HG03565 (cell line): ENCODE measurements around the gene PHACTR3.
A peak's percentile ranks its signal among the peaks of the same experiment; 100 is the strongest.

Source experiments
- ATAC-seq: cut with Tn5 transposase; IDR thresholded peaks from one replicate; pipeline ENCODE4 v1.9.1; 2021; ENCODE audit warnings: mild to moderate bottlenecking, moderate library complexity; ENCODE audit not compliant: unreplicated experiment

The PHACTR3 gene

GRCh38 chr20:59745201-59745600, 140.9 kb downstream of the PHACTR3 start:
- no peak for ATAC-seq

DNA sequence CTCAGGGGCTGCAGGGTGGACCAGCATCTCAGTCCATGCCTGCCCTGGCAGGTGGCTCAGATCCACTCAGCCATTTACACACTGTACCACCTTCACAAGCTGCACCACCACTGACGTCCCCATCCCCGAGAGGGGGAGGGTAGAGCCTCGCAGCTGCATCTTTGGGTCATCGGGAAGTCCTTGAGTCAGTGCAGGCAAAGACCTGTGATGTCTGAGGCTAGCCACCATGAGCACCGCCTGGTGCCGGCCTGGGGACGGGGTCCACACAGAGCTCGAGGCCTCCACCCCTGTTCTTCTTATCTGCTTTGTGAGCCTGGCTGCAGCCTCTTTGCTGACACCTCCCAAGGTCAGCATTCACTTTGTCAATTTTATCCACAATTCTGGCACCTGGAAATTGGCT, 141.4 kb downstream of the PHACTR3 start:
- no peak for ATAC-seq

DNA sequence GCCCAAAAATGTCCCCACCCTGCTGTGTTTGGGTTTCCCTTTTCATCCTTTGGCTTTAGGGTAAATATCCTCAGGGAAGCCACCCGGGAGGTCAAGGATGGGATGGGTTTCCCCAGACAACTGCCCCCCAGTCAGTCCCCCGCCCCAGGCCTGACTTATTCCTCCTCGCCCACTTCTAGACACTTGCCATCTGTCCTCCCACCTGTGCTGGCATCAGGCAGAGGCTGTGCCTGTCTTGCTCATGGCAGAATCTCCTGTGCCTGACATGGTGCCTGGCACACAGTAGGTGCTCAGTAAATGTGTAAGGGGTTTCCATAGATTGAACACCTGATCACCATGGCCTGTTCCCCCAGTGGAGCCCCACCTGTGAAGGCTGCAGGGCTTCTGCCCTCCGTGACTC, 141.8 kb downstream of the PHACTR3 start:
- ATAC-seq = no peak

- no peak for ATAC-seq
Observed at GRCh38 chr20:59747671-59748515, 143.6 kb downstream of the PHACTR3 start.

DNA sequence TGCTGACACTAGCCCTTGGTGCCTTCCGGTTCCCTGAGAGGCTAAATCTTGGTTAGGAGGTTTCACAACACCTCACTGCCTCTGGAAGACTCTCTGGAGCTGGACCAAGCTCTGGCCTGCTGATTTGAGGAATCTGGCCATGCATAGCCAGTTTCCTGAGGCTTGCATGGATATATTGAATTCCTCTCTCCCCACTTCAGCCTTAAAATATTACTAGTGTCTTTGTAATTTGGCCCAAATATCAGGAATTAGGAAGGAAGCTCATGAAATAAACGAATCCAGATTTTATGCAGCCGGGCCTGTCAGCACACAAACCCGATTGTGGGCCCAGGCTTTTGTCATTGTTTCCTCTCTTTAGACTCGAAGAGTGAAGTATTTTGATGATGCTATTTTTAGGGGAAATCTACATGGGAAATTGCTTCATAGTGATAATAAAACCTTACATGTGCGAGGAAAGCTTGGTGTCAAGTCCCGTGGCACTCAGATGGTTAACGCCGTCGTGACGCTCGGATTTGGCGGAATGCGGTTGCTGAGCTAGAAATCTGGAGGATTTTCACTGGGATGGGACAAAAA, 144.4 kb downstream of the PHACTR3 start:
- ATAC-seq = no peak

DNA sequence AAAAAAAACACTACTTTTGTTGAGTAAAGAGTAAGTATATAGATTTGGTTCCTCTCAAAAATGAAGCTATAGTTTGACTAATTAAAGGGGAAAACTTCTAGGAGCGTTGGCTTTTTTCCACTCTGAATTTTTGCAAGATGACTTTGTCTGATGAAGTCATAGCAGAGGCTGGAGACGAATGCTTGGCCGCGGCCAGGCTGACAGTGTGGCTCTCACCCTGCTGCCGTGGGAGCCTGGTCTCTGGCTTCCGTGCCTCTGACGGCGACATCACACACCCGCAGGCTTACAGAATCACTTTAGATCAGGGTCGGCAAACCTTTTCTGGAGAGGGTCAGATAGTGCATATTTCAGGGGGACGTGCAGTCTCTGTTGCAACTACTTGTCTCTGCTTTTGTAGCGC, 145.0 kb downstream of the PHACTR3 start:
- no peak for ATAC-seq

- ATAC-seq = no peak
Observed at GRCh38 chr20:59750209-59750840, 146.0 kb downstream of the PHACTR3 start.

- peak; percentile 38 for ATAC-seq
Observed at GRCh38 chr20:59751075-59751711, 146.9 kb downstream of the PHACTR3 start.

DNA sequence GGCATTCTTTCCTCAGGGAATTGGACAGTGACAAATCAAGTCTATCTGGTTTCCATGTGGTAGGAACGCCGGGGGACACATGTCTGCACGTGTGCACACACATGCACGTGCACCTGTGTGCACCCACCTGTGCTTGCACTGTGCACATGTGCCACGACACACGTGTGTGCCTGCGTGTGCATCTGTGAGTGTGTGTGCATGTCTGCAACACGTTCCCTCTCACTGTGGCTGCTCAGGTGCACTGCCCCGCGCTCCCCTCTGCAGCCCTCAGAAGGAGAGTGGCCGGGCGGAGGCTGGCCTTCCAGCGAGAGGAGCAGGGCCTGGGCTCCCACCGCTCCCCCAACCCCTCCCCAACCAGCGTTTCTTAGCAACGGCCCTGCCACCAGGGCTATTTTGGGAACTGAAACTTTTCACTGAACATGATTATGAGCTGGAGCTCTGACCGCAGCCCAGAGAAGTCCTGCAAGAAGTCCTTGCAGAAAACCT, 147.8 kb downstream of the PHACTR3 start:
- peak; percentile 68 for ATAC-seq

DNA sequence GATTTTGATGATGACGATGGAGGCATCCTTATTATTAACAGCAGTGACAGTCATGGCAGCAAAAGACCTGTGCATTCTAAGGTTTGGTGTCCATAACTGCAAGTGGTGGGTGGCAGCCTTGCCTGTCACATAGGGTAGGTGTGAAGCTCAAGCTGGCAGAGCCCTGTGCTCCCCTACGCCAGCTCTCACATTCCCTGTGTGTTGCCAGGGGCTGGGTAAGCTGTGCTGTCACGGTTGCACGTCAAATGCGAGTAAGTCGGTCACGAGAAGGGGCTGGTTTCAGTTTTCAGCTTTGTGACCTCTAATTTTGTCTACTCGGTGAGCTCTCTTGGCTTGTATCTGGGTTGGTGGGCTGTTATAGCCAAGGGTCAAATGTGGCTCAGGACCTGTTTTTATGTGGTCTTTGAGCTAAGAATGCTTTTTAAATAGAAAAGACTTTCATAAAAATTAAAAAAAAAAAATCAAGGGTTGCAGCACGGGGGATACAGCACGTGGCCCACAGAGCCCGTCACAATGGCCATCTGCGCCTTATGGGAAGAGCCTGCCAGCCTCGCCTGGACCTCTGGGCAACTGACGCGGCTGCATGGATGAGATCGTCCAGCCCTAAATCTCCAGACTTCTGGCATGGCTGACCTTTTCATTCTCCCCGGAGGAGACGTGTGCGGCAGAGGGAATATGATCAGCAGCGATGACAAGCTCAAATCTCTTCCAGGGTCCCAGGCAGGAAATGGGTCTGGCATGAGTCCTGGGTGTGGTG, 148.5 kb downstream of the PHACTR3 start:
- peak; percentile 32 for ATAC-seq

DNA sequence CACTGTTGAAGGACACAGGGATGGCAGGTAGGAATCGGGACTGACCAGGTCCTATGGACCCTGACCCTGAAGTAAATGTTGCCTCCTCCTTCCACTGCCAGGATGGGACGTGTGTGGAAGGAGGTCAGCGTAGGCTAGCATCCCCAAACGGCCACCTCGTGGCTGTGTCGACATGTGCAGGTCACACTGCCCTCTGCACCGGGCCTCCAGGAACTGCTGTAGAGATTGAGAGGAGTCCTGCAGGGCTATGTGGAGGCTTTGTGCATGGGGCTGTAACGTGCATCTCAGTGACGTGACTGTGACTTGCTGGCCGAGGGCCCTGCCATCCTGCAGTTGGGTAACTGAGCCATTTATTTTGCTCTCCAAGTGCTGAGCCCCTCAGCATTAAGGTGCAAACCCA, 149.5 kb downstream of the PHACTR3 start:
- no peak for ATAC-seq

DNA sequence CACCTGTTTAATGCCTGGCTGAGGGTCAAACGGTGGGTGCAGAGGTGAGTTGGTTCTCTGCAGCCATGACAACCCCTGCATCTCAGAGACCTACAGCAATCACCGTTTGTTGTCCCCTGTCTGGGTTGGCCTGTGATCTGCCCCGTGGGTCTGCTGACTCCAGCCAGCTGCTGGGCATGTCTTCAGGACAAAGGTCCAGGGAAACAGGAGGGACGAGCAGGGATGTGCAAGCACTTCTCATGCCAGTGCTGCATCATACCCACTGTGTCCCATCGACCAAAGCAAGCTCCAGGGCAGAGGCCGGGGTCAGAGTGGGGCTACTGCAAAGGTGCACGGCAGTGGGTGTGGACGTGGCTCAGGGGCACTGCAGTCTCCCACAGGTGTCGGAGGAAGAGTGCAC, 150.2 kb downstream of the PHACTR3 start:
- ATAC-seq = no peak

GRCh38 chr20:59756241-59756640, 151.9 kb downstream of the PHACTR3 start:
- ATAC-seq = no peak

DNA sequence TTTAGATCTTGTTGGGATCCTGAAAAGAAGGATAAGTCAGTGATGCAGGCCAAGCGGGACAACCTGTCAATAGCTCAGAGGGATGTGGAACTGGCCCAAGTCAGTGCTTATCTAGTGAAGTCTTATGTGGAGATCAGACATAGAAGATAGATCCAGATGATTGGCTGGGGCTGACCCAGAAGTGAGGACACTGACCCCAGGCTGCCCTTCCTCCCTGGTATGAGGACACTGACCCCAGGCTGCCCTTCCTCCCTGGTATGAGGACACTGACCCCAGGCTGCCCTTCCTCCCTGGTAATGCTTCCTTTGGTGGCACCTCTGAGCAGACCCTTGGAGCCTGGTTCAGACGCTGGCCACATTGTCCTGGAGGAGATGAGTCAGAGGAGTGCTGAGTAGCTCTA, 159.7 kb downstream of the PHACTR3 start:
- no peak for ATAC-seq

DNA sequence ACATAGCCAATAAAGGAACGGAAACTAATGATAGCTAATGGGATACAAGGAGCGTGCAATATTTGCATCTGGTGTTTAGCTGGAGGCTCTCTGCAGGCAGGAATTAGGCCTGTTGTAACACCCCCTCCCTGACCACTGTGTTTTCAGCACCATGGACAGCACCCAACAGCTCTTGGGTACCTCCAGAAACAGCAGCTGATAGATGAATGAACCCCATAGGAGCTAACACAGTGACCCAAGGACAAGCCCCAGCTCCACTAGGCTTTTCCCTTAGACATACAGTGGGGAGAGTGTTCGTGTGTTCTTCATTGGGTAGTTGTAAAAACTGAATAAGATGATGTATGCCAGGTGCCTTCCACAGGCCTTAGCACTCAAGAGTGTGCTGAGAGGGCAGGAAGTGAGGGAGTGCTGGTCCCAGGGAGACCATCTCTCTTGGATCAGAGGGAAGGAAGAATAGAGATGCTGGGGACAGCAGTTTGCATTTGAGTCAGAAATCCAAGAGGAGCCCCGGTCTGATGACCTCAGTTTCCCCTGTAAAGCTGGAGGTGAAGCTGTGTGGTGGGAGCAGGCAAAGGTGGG, 161.3 kb downstream of the PHACTR3 start:
- ATAC-seq = no peak

DNA sequence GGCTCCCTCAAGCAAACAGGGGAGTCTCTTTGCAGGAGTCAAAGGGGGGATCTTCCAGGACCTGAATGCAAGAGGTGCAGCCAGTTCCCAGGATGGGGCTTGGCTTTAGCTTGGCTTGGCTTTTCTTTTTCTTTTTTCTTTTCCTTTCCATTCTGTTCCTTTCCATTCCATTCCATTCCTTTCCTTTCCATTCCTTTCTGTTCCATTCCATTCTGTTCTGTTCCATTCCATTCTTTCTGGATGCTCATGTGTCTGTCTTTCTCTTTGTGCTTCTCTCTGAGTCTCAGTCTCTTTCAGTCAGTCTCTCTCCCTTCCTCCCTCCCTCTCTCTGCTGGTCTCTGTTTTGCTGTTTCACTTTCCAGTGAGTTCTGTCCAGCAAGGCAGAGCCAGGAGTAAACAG, 163.3 kb downstream of the PHACTR3 start:
- ATAC-seq = no peak

DNA sequence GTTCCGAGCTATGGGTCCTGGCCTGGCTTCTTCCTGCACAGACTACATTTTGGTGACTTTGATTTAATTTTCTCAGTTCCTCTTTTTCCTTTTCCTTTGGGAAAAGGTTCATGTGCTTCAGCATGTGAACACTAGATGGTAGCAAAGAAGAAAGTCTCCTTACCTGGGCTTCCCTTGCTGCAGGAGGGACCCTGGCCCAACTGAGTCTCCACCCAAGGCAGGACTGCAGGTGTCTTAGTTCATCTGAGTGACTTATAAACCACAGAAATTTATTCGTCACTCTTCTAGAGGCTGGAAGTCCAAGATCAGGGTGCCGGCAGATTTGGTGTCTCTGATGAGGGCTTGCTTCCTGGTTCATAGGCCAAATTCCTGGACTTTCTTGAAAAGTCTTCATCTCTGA, 165.9 kb downstream of the PHACTR3 start:
- ATAC-seq = no peak

GRCh38 chr20:59770851-59771250, 166.5 kb downstream of the PHACTR3 start:
- no peak for ATAC-seq

DNA sequence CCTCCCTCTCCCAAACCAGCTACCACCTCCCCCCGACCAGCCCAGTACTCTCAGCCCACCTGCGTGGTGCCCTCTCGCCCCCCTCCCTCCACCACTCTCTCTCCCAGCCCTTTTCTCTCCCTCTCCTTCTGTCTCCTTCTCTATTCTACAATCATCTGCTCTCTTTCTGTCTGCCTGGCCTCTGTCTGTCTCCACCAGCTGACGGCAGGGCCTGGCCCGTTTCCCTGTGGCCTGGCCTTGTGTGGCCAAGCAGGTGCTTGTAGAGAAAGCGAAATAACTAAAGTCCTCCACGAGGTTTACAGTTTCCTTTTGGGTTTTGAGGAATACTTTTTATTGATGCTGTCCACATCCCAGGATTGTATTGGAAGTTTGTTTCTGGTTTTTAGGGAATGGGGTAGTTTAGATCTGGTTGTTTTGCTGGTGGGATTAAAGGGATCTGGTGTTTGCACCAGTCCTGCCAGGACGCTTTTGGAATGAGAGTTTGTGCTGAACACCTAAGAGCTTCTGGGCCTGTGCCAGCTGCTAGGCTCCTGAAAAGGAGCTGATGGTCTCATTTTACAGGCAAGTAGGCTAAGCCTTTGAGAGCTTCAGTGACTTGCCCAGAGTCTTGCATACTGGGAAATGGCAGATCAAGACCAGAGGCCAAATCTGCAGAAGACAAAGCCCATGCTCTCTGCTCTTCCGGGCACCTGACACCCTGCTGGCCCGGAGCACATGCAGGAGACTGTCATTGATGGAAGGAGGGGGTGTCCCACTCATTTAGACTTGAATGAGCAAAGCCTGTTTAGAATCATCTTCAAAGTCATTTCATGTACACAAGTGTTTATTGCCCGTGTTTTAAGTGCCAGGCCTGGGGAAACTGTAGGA, 167.4 kb downstream of the PHACTR3 start:
- no peak for ATAC-seq

DNA sequence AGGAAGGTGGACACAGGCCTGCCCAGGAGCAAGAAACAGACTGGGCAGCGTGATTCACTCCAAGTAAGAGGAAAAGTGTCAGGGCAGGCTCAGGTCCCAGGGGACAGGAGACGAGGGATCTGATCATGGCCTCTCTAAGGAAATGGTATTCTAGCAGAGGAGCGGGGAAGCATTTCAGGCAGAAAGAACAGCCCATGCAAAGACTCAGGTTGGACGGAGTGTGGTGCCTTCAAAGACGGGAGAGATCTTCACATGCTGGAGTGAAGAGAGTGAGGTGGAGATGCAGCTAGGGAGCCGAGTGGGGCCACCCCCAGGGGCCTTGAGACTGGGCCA, 168.0 kb downstream of the PHACTR3 start:
- ATAC-seq = no peak
